Ovary (tissue), 3 donors: ENCODE data around the gene TMPRSS3.

ENCODE experiments used
- CTCF ChIP-seq, 3 donors: fragments of 450-650 bp in 2 of 3; fragments of 200-600 bp in 1 of 3; IDR thresholded peaks; one replicate each; pipeline versions ENCODE4 v1.5.1 to v1.8.0; 2016 to 2022; ENCODE audit warnings: antibody characterized with exemption in 3 of 3, mild to moderate bottlenecking in 1 of 3
- EP300 ChIP-seq: sonication (generic); formaldehyde crosslinking; IDR thresholded peaks from one replicate; pipeline ENCODE4 v1.6.1; 2017; ENCODE audit warnings: antibody characterized with exemption
- POLR2A ChIP-seq: fragments of 450-650 bp; IDR thresholded peaks from one replicate; pipeline ENCODE4 v1.6.1; 2017; ENCODE audit warnings: antibody characterized with exemption, mild to moderate bottlenecking, moderate library complexity
- donor health status: DM: no; HTN: no; CAD: no.

- TF ChIP-seq CTCF (IDR thresholded peaks at IDR 0.05) (no peak), POLR2A (no peak), EP300 (no peak)
Measured at GRCh38 chr21:42426876-42427480, 31.1 kb upstream of the TMPRSS3 start.
